ENCODE measurements around the gene TEX30. TPM values are rescaled to one million over a fixed set of nuclear protein-coding genes. Genes with fewer than 3 reads are reported as not detected.

The TEX30 gene
- total RNA-seq, 1 experiment from 2014 or later = 13.1 TPM

GRCh38 chr13:102817907-102818306 is 44.3 kb upstream of the TEX30 start:
- DNase-seq = no peak
- Histone ChIP-seq H3K27me3 (ENCODE audit: insufficient read depth, low read length) (no peaks in the 10 kb centered on the region), H3K79me2 (ENCODE audit: insufficient read depth, low read length) (no peaks in the 10 kb centered on the region), H4K20me1 (ENCODE audit: control insufficient read depth, insufficient read depth, insufficient read length) (no peaks in the 10 kb centered on the region), H2BK120ac (ENCODE audit: low read depth, low read length, poor library complexity, severe bottlenecking) (no peak overlapping the region), H2BK12ac (ENCODE audit: insufficient read length, low read depth, low read length) (no peak overlapping the region), H3K9ac (ENCODE audit: extremely low read depth, insufficient read length, low read length) (no peak overlapping the region), H4K8ac (replicated peaks; ENCODE audit: insufficient read length, low read depth, low read length) (no peak overlapping the region), H3K56ac (ENCODE audit: insufficient read length, low read depth, low read length) (no peak overlapping the region), H2BK5ac (ENCODE audit: insufficient read length, low read length) (no peak overlapping the region), H3K9me3 (ENCODE audit: control insufficient read depth, low read depth, low read length) (no peaks in the 10 kb centered on the region), H3K4ac (ENCODE audit: low read depth, low read length) (no peak overlapping the region), H3K79me1 (ENCODE audit: insufficient read depth, low read depth, low read length, poor library complexity, severe bottlenecking) (no peaks in the 10 kb centered on the region), H2AK5ac (ENCODE audit: insufficient read length, low read length) (no peak overlapping the region), H3T11ph (ENCODE audit: low read length) (no peak overlapping the region), H4K5ac (ENCODE audit: insufficient read length, low read depth, low read length) (no peak overlapping the region), H3K4me2 (ENCODE audit: insufficient read depth, insufficient read length, low read length) (no peak overlapping the region), H2AFZ (ENCODE audit: low read length) (no peak overlapping the region), H2BK20ac (ENCODE audit: low read depth, low read length, poor library complexity, severe bottlenecking) (no peak overlapping the region), H3K4me1 (ENCODE audit: insufficient read depth, low read length) (no peaks in the 10 kb centered on the region; the same call in 1 of the 2 replicates), H3K27ac (ENCODE audit: insufficient read length, low read depth, low read length) (no peak overlapping the region), H2BK15ac (ENCODE audit: low read depth, low read length) (no peak overlapping the region), H3K14ac (ENCODE audit: insufficient read depth, low read length) (no peak overlapping the region), H3K23me2 (ENCODE audit: insufficient read length, low read depth, low read length, poor library complexity, severe bottlenecking) (no peaks in the 10 kb centered on the region), H3K18ac (ENCODE audit: insufficient read length, low read depth, low read length) (no peak overlapping the region), H4K91ac (ENCODE audit: insufficient read length, low read depth, low read length) (no peak overlapping the region), H3K23ac (ENCODE audit: insufficient read length, low read depth, low read length) (no peak overlapping the region)
- no peaks in the 10 kb centered on the region for H3K27me3 Mint-ChIP-seq (ENCODE audit: low read depth)
- H3K36me3 Mint-ChIP-seq (ENCODE audit: insufficient read depth in 1 of 3, low read depth in 3 of 3) = peaks cover 4 to 18% (median 6%) of the 10 kb centered on the region in 3 experiments; a peak in 5 of 7 replicates
- H3K9me3 Mint-ChIP-seq = no peaks in the 10 kb centered on the region
- no peaks in the 10 kb centered on the region for H3K4me1 Mint-ChIP-seq
- peak overlapping the region in 1 of 3 experiments; percentile 10; a peak in 1 of 7 replicates for H3K27ac Mint-ChIP-seq
- no peak for TF ChIP-seq CTCF (conservative IDR thresholded peaks at IDR 0.05)
- H3K4me3 Mint-ChIP-seq = no peak overlapping the region

Measured in H9 (cell line).